Measurements from ENCODE around the gene PARD6G.

Gene PARD6G

DNA sequence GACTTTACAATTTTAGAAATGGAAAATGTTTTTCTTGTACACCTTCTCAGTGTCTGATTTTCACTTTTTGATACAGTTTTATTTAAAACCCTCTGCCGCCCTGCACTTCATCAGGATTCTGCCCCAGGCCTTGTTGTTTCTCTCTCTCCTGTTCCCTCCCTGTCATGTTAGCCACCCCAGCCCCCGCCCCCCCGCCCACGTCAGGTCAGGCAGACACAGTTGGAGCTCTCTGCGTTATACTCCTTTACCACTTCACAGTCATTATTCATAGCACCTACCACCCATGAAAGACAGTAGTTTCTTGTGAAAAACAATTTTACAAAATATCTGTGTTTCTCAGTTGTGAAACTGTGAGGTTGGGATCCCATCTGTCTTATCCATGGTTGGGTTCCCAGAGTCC, 116.8 kb downstream of the PARD6G start:
- H3K4me1 ChIP-seq (ENCODE audit: control insufficient read depth in 2 of 2, insufficient read depth in 2 of 2, low read length in 2 of 2) = no peaks in the 10 kb centered on the region
- H3K36me3 ChIP-seq (ENCODE audit: control insufficient read depth in 2 of 2, insufficient read depth in 2 of 2, low read length in 2 of 2) = peaks cover 11 to 16% of the 10 kb centered on the region in 2 donors
- H3K27ac ChIP-seq (ENCODE audit: low read depth in 2 of 2, low read length in 2 of 2) = no peak overlapping the region
- no peak overlapping the region for H3K4me3 ChIP-seq (ENCODE audit: low read length in 2 of 2)
- H3K9ac ChIP-seq (ENCODE audit: low read depth in 1 of 2, low read length in 2 of 2) = no peak overlapping the region
- no peaks in the 10 kb centered on the region for H3K27me3 ChIP-seq (ENCODE audit: control insufficient read depth in 2 of 2, insufficient read depth in 2 of 2, low read length in 2 of 2)
- no peaks in the 10 kb centered on the region for H3K9me3 ChIP-seq (ENCODE audit: control insufficient read depth in 2 of 2, low read length in 2 of 2)

DNA sequence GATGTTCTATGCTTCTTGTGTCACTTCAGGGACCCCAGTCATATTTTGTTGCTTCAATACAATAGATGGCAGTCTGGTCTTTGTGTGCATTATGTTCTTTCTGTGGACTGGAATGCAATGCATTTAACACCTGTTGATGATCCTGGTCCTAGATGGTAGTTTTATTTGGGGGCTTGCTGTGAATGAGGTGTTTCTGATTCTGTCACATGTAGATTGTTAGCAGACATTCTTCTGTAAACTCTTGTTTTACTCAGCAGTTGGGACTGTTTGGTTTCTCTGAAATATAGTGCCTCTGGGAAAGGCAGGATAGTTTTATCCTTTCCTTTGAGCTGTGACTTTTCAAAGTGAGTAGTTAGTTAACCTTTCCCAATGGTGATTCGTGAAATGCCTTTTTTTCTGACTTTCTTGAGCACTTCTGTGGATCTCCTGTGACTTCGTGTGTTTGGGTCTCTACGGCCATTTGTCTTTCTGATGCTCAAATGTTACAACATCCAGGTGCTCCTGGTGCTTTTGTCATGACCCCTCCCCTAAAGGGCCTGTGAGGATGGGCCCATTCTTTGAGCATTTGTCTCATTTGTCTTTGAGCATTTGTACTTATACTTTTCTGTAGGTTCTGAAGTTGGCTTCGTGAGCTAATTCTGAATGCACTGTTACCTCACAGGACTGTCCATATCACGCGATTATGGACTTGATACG, 117.5 kb downstream of the PARD6G start:
- Histone ChIP-seq H3K4me3 (ENCODE audit: low read length in 2 of 2) (no peak overlapping the region), H3K36me3 (ENCODE audit: control insufficient read depth in 2 of 2, insufficient read depth in 2 of 2, low read length in 2 of 2) (peaks cover 8 to 14% of the 10 kb centered on the region in 2 donors), H3K4me1 (ENCODE audit: control insufficient read depth in 2 of 2, insufficient read depth in 2 of 2, low read length in 2 of 2) (no peaks in the 10 kb centered on the region), H3K9me3 (ENCODE audit: control insufficient read depth in 2 of 2, low read length in 2 of 2) (no peaks in the 10 kb centered on the region), H3K27ac (ENCODE audit: low read depth in 2 of 2, low read length in 2 of 2) (no peak overlapping the region), H3K9ac (ENCODE audit: low read depth in 1 of 2, low read length in 2 of 2) (no peak overlapping the region), H3K27me3 (ENCODE audit: control insufficient read depth in 2 of 2, insufficient read depth in 2 of 2, low read length in 2 of 2) (no peaks in the 10 kb centered on the region)

DNA sequence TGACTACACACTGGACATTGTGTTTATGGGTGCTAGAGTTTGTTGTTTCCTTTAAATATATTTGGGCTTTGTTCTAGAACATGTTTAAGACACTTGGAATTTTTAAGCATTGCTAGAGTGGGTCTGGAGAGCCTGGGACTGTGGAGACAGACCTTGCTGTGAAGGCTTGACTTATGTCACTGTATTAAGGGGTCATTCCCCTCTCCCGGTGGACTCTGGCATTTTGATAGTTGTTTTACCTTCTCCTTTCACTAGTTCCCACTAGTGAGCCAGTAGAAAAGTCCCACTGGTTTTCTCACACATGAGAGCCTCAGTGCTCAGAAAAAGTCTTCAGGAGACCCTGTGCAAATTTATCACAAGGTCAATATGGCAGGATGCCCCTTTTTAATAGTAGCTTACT, 119.7 kb downstream of the PARD6G start:
- Histone ChIP-seq H3K27ac (ENCODE audit: low read depth in 2 of 2, low read length in 2 of 2) (no peak overlapping the region), H3K36me3 (ENCODE audit: control insufficient read depth in 2 of 2, insufficient read depth in 2 of 2, low read length in 2 of 2) (peaks cover 0 to 2% of the 10 kb centered on the region in 2 donors)

DNA sequence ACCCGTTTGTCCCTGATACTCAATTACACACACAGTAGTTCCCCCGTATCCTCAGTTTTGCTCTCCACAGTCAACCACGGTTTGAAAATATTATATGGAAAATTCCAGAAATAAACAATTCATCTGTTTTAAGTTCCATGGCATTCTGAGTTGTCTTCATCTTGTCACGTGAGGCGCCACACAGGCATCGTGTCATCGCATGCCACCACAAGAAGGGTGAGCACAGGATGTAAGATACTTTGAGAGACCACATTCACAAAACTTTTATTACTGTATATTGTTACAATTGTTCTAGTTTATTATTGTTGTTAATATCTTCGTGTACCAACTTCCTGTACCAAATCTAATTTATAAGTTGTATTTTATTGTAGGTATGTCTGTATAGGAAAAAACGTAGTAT, 120.5 kb downstream of the PARD6G start:
- Histone ChIP-seq H3K4me3 (ENCODE audit: low read length in 2 of 2) (no peak overlapping the region), H3K27ac (ENCODE audit: low read depth in 2 of 2, low read length in 2 of 2) (no peak overlapping the region), H3K36me3 (ENCODE audit: control insufficient read depth in 2 of 2, insufficient read depth in 2 of 2, low read length in 2 of 2) (peaks cover 0 to 2% of the 10 kb centered on the region in 2 donors), H3K27me3 (ENCODE audit: control insufficient read depth in 2 of 2, insufficient read depth in 2 of 2, low read length in 2 of 2) (no peaks in the 10 kb centered on the region), H3K9ac (ENCODE audit: low read depth in 1 of 2, low read length in 2 of 2) (no peak overlapping the region), H3K9me3 (ENCODE audit: control insufficient read depth in 2 of 2, low read length in 2 of 2) (no peaks in the 10 kb centered on the region), H3K4me1 (ENCODE audit: control insufficient read depth in 2 of 2, insufficient read depth in 2 of 2, low read length in 2 of 2) (peaks cover 0 to 2% of the 10 kb centered on the region in 2 donors)

More for the DNA sequence above, 119.7 kb downstream of the PARD6G start:
- no peak overlapping the region for H3K9ac ChIP-seq (ENCODE audit: low read depth in 1 of 2, low read length in 2 of 2)
- H3K9me3 ChIP-seq (ENCODE audit: control insufficient read depth in 2 of 2, low read length in 2 of 2) = no peaks in the 10 kb centered on the region
- H3K4me3 ChIP-seq (ENCODE audit: low read length in 2 of 2) = no peak overlapping the region
- peaks cover 0 to 2% of the 10 kb centered on the region in 2 donors for H3K4me1 ChIP-seq (ENCODE audit: control insufficient read depth in 2 of 2, insufficient read depth in 2 of 2, low read length in 2 of 2)
- no peaks in the 10 kb centered on the region for H3K27me3 ChIP-seq (ENCODE audit: control insufficient read depth in 2 of 2, insufficient read depth in 2 of 2, low read length in 2 of 2)

DNA sequence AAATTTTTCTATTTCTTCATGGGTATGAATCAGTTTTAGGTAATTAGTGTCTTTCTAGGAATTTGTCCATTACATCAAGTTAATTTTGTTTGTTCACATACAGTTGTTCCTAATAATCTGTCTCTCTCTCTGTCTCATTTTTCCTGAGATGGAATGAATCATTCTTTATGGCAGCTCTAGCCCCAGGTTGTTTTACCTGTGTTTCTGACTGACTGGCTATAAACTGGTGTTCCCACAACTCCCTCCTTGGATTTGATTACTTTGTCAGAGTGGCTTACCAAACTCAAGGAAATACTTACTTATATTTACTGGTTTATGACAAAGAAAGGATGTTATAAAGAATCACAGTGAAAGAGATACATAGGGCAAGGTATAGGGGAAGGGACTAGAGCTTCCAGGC, 123.2 kb downstream of the PARD6G start:
- peak overlapping the region; percentile 42 to 72 for H3K27ac ChIP-seq (ENCODE audit: low read depth in 2 of 2, low read length in 2 of 2)

DNA sequence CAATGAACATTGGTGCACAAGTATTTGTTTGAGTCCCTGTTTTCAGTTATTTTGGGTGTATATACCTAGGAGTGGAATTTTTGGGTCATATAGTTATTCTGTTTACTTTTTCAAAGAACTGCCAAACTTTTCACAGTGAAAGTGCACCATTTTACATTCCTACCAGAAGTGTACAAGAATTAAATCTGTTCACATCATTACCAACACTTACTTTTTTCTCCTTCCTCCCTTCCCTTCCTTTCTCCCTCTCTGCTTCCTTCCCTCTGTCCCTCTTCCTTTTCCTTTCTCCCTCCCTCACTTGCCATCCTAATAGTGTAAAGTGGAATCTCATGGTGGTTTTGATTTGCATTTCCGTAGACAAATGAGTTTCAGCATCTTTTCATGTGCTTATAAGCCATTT, 126.4 kb downstream of the PARD6G start:
- Histone ChIP-seq H3K27me3 (ENCODE audit: control insufficient read depth in 2 of 2, insufficient read depth in 2 of 2, low read length in 2 of 2) (no peaks in the 10 kb centered on the region), H3K4me3 (ENCODE audit: low read length in 2 of 2) (no peak overlapping the region), H3K27ac (ENCODE audit: low read depth in 2 of 2, low read length in 2 of 2) (no peak overlapping the region), H3K36me3 (ENCODE audit: control insufficient read depth in 2 of 2, insufficient read depth in 2 of 2, low read length in 2 of 2) (peaks cover 12 to 13% of the 10 kb centered on the region in 2 donors), H3K9ac (ENCODE audit: low read depth in 1 of 2, low read length in 2 of 2) (no peak overlapping the region), H3K9me3 (ENCODE audit: control insufficient read depth in 2 of 2, low read length in 2 of 2) (no peaks in the 10 kb centered on the region), H3K4me1 (ENCODE audit: control insufficient read depth in 2 of 2, insufficient read depth in 2 of 2, low read length in 2 of 2) (peaks cover 0 to 2% of the 10 kb centered on the region in 2 donors)

More for the DNA sequence above, 123.2 kb downstream of the PARD6G start:
- H3K36me3 ChIP-seq (ENCODE audit: control insufficient read depth in 2 of 2, insufficient read depth in 2 of 2, low read length in 2 of 2) = peaks cover 6 to 8% of the 10 kb centered on the region in 2 donors
- no peaks in the 10 kb centered on the region for H3K27me3 ChIP-seq (ENCODE audit: control insufficient read depth in 2 of 2, insufficient read depth in 2 of 2, low read length in 2 of 2)
- H3K9me3 ChIP-seq (ENCODE audit: control insufficient read depth in 2 of 2, low read length in 2 of 2) = no peaks in the 10 kb centered on the region
- H3K4me3 ChIP-seq (ENCODE audit: low read length in 2 of 2) = no peak overlapping the region
- peaks cover 0 to 2% of the 10 kb centered on the region in 2 donors for H3K4me1 ChIP-seq (ENCODE audit: control insufficient read depth in 2 of 2, insufficient read depth in 2 of 2, low read length in 2 of 2)
- no peak overlapping the region for H3K9ac ChIP-seq (ENCODE audit: low read depth in 1 of 2, low read length in 2 of 2)

DNA sequence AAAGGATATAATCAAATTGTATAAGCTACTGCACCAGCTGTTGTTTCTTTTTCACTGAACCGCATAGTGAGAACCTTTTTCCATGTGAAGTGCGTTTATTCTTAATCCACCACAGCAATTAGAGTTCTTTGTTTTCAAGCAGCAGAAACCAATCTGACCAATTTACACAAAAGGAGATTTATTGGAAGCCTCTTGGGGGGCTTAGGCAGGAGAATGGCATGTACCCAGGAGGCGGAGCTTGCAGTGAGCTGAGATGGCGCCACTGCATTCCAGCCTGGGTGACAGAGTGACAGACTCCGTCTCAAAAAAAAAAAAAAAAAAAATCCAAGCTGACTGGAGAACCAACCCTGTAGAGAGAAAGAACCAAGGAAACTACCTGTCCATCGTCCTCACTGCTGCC, 128.2 kb downstream of the PARD6G start:
- H3K4me1 ChIP-seq (ENCODE audit: control insufficient read depth in 2 of 2, insufficient read depth in 2 of 2, low read length in 2 of 2) = no peaks in the 10 kb centered on the region
- H3K4me3 ChIP-seq (ENCODE audit: low read length in 2 of 2) = no peak overlapping the region
- no peak overlapping the region for H3K27ac ChIP-seq (ENCODE audit: low read depth in 2 of 2, low read length in 2 of 2)
- H3K36me3 ChIP-seq (ENCODE audit: control insufficient read depth in 2 of 2, insufficient read depth in 2 of 2, low read length in 2 of 2) = peaks cover 12 to 13% of the 10 kb centered on the region in 2 donors
- no peak overlapping the region for H3K9ac ChIP-seq (ENCODE audit: low read depth in 1 of 2, low read length in 2 of 2)
- H3K27me3 ChIP-seq (ENCODE audit: control insufficient read depth in 2 of 2, insufficient read depth in 2 of 2, low read length in 2 of 2) = no peaks in the 10 kb centered on the region
- no peaks in the 10 kb centered on the region for H3K9me3 ChIP-seq (ENCODE audit: control insufficient read depth in 2 of 2, low read length in 2 of 2)

DNA sequence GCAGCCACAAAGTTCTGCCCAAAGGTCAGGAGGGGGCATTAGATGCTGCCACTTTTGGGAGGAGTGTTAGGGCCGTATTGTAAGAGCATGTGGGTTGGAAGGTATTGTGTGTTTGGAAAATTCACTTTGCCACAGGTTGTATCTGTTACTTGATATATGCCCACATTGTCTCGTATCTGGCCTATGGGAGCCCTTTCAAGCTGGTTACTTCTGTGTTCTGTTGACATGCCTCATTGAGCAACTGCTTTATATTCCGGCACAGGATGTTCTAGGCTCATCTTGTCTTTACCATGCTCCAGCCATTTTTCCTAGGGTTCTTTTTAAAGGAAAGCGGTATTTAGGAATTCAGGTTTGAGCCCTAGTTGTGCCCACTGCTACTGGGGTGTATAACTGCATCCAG, 132.3 kb downstream of the PARD6G start:
- peaks cover 7 to 8% of the 10 kb centered on the region in 2 donors for H3K4me1 ChIP-seq (ENCODE audit: control insufficient read depth in 2 of 2, insufficient read depth in 2 of 2, low read length in 2 of 2)
- H3K27me3 ChIP-seq (ENCODE audit: control insufficient read depth in 2 of 2, insufficient read depth in 2 of 2, low read length in 2 of 2) = no peaks in the 10 kb centered on the region
- H3K36me3 ChIP-seq (ENCODE audit: control insufficient read depth in 2 of 2, insufficient read depth in 2 of 2, low read length in 2 of 2) = peaks cover 12 to 15% of the 10 kb centered on the region in 2 donors
- no peak overlapping the region for H3K4me3 ChIP-seq (ENCODE audit: low read length in 2 of 2)
- no peak overlapping the region for H3K27ac ChIP-seq (ENCODE audit: low read depth in 2 of 2, low read length in 2 of 2)
- H3K9ac ChIP-seq (ENCODE audit: low read depth in 1 of 2, low read length in 2 of 2) = no peak overlapping the region
- no peaks in the 10 kb centered on the region for H3K9me3 ChIP-seq (ENCODE audit: control insufficient read depth in 2 of 2, low read length in 2 of 2)

DNA sequence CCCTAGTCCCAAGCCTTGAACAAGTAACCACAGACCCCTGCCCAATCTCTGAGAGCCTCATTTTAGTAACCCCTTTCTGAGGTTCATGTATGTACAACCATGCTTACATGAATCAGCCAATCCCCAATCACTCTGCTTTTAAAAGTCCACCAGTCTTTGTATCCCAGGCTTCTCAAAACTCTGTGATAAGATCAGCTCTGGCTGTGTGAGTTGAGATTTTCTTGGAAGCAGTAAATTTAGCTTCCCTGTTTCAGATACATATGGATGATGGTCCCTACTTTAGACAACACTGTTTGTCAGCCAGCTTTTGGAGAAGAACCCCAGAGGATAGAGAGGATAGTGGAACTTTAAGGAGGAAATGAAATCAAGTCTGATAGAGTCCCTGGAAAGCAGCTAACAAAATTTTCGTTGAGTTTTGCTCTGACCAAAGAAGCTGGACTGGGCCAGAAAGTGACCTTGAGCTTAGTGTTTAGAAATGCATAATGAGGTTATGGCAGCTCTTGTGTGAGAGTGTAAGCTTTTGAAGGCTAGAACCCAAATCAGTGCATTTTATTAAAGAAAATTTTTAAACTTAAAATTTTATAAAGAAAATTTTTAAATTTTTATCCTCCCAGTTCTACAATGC, 134.6 kb downstream of the PARD6G start:
- H3K9me3 ChIP-seq (ENCODE audit: control insufficient read depth in 2 of 2, low read length in 2 of 2) = no peaks in the 10 kb centered on the region
- no peak overlapping the region for H3K9ac ChIP-seq (ENCODE audit: low read depth in 1 of 2, low read length in 2 of 2)
- peaks cover 0 to 2% of the 10 kb centered on the region in 2 donors for H3K36me3 ChIP-seq (ENCODE audit: control insufficient read depth in 2 of 2, insufficient read depth in 2 of 2, low read length in 2 of 2)
- no peak overlapping the region for H3K4me3 ChIP-seq (ENCODE audit: low read length in 2 of 2)
- H3K27me3 ChIP-seq (ENCODE audit: control insufficient read depth in 2 of 2, insufficient read depth in 2 of 2, low read length in 2 of 2) = no peaks in the 10 kb centered on the region
- peaks cover 7 to 8% of the 10 kb centered on the region in 2 donors for H3K4me1 ChIP-seq (ENCODE audit: control insufficient read depth in 2 of 2, insufficient read depth in 2 of 2, low read length in 2 of 2)
- no peak overlapping the region for H3K27ac ChIP-seq (ENCODE audit: low read depth in 2 of 2, low read length in 2 of 2)

DNA sequence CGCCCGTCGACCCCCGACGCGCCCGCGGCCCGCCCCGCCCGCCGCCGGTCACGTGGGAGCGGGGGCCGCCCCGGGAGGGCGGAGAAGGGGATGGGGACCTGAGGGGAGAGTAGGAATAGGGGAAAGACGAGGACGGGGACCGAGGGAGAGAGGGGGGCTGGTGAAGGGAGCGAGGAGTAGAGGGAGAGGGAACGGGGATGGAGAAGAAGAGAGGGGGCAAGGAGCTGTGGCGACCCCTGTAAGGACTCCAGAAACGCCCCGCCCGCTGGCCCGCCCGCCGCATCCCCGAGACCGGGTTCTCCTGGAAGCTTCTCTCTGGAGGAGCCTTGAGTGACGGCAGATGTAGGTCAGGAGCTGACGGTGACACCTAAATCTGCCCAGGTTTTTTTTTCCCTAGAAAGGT, 137.6 kb downstream of the PARD6G start:
- Histone ChIP-seq H3K4me1 (ENCODE audit: control insufficient read depth in 2 of 2, insufficient read depth in 2 of 2, low read length in 2 of 2) (peaks cover 7 to 8% of the 10 kb centered on the region in 2 donors), H3K27ac (ENCODE audit: low read depth in 2 of 2, low read length in 2 of 2) (peak overlapping the region; percentile 50 to 79), H3K36me3 (ENCODE audit: control insufficient read depth in 2 of 2, insufficient read depth in 2 of 2, low read length in 2 of 2) (peaks cover 0 to 2% of the 10 kb centered on the region in 2 donors), H3K27me3 (ENCODE audit: control insufficient read depth in 2 of 2, insufficient read depth in 2 of 2, low read length in 2 of 2) (no peaks in the 10 kb centered on the region), H3K9ac (ENCODE audit: low read depth in 1 of 2, low read length in 2 of 2) (peak overlapping the region; percentile 61 to 81), H3K9me3 (ENCODE audit: control insufficient read depth in 2 of 2, low read length in 2 of 2) (no peaks in the 10 kb centered on the region), H3K4me3 (ENCODE audit: low read length in 2 of 2) (peak overlapping the region; percentile 78 to 85)

Data from mucosa of rectum (tissue), 2 donors.